ENCODE data around the gene LSP1.

Gene LSP1

GRCh38 chr11:1869427-1870325 is 16.8 kb downstream of the LSP1 start:
- H3K79me2 ChIP-seq (ENCODE audit: low read length): peaks cover 12% of the 10 kb centered on the region
- no peaks in the 10 kb centered on the region for H3K4me1 ChIP-seq (ENCODE audit: low read length)
- H3K4me3 ChIP-seq (ENCODE audit: low read length): no peak overlapping the region
- TF ChIP-seq EZH2phosphoT487 (IDR thresholded peaks at IDR 0.05; ENCODE audit: low read length) (no peak), CTCF (IDR thresholded peaks at IDR 0.05; ENCODE audit: low read length) (no peak), EZH2 (optimal IDR thresholded peaks at IDR 0.05; ENCODE audit: low read depth, low read length) (no peak)
- no peak overlapping the region for H3K4me2 ChIP-seq (ENCODE audit: low read depth, low read length)
- no peak for DNase-seq
- no peaks in the 10 kb centered on the region for H3F3A ChIP-seq (ENCODE audit: insufficient read depth, low read length)
- no peaks in the 10 kb centered on the region for H3K9me2 ChIP-seq (replicated peaks; ENCODE audit: insufficient read depth, low read length)
- H3K36me3 ChIP-seq (replicated peaks; ENCODE audit: insufficient read depth, low read length): no peaks in the 10 kb centered on the region
- H4K20me1 ChIP-seq (ENCODE audit: insufficient read depth, low read length): no peaks in the 10 kb centered on the region
- H3K27me3 ChIP-seq (replicated peaks; ENCODE audit: insufficient read depth, low read length): 0 out of 2 replicates have a peak, but pooled peaks cover 5% of the 10 kb centered on the region
- no peaks in the 10 kb centered on the region for H3K9me3 ChIP-seq (replicated peaks; ENCODE audit: insufficient read depth, low read length)
- no peak overlapping the region for H3K27ac ChIP-seq (ENCODE audit: low read length)
- H3K9ac ChIP-seq (ENCODE audit: low read length): no peak overlapping the region
- no peak overlapping the region for H2AFZ ChIP-seq (ENCODE audit: low read length)

- Histone ChIP-seq H3K27me3 (replicated peaks; ENCODE audit: insufficient read depth, low read length) (0 out of 2 replicates have a peak, but pooled peaks cover 5% of the 10 kb centered on the region), H4K20me1 (ENCODE audit: insufficient read depth, low read length) (no peaks in the 10 kb centered on the region), H3F3A (ENCODE audit: insufficient read depth, low read length) (no peaks in the 10 kb centered on the region), H3K9me2 (replicated peaks; ENCODE audit: insufficient read depth, low read length) (no peaks in the 10 kb centered on the region), H3K27ac (ENCODE audit: low read length) (no peak overlapping the region), H3K36me3 (replicated peaks; ENCODE audit: insufficient read depth, low read length) (no peaks in the 10 kb centered on the region), H3K79me2 (ENCODE audit: low read length) (peaks cover 12% of the 10 kb centered on the region), H3K4me2 (ENCODE audit: low read depth, low read length) (no peak overlapping the region), H2AFZ (ENCODE audit: low read length) (no peak overlapping the region), H3K9ac (ENCODE audit: low read length) (no peak overlapping the region), H3K4me1 (ENCODE audit: low read length) (no peaks in the 10 kb centered on the region), H3K9me3 (replicated peaks; ENCODE audit: insufficient read depth, low read length) (no peaks in the 10 kb centered on the region), H3K4me3 (ENCODE audit: low read length) (no peak overlapping the region)
- DNase-seq: no peak
- no peak for TF ChIP-seq CTCF (IDR thresholded peaks at IDR 0.05; ENCODE audit: low read length)
- TF ChIP-seq EZH2phosphoT487 (IDR thresholded peaks at IDR 0.05; ENCODE audit: low read length): no peak
These were observed 17.4 kb downstream of the LSP1 start for GRCh38 chr11:1870326-1870696.

- Histone ChIP-seq H3K79me2 (ENCODE audit: low read length) (peaks cover 12% of the 10 kb centered on the region), H3F3A (ENCODE audit: insufficient read depth, low read length) (no peaks in the 10 kb centered on the region), H3K4me2 (ENCODE audit: low read depth, low read length) (no peak overlapping the region), H3K36me3 (replicated peaks; ENCODE audit: insufficient read depth, low read length) (no peaks in the 10 kb centered on the region), H4K20me1 (ENCODE audit: insufficient read depth, low read length) (no peaks in the 10 kb centered on the region), H3K9me2 (replicated peaks; ENCODE audit: insufficient read depth, low read length) (no peaks in the 10 kb centered on the region), H3K27me3 (replicated peaks; ENCODE audit: insufficient read depth, low read length) (0 out of 2 replicates have a peak, but pooled peaks cover 5% of the 10 kb centered on the region), H3K9ac (ENCODE audit: low read length) (no peak overlapping the region), H3K9me3 (replicated peaks; ENCODE audit: insufficient read depth, low read length) (no peaks in the 10 kb centered on the region), H2AFZ (ENCODE audit: low read length) (no peak overlapping the region), H3K4me1 (ENCODE audit: low read length) (no peaks in the 10 kb centered on the region), H3K27ac (ENCODE audit: low read length) (no peak overlapping the region), H3K4me3 (ENCODE audit: low read length) (no peak overlapping the region)
- TF ChIP-seq EZH2phosphoT487 (IDR thresholded peaks at IDR 0.05; ENCODE audit: low read length) (no peak), EZH2 (optimal IDR thresholded peaks at IDR 0.05; ENCODE audit: low read depth, low read length) (no peak)
- DNase-seq: no peak
These were observed 18.0 kb downstream of the LSP1 start for GRCh38 chr11:1870721-1871466.

Data from MM.1S (cell line).